ENCODE measurements around the gene SAP25.
A peak's percentile ranks its signal among the peaks of the same experiment; 100 is the strongest.

SAP25 gene

GRCh38 chr7:100574362-100575205, 884 bp upstream of the SAP25 start:
- Histone ChIP-seq H3K27me3 (ENCODE audit: control insufficient read depth, low read length) (peaks cover 9% of the 10 kb centered on the region), H3K79me2 (ENCODE audit: control insufficient read depth, low read length) (no peaks in the 10 kb centered on the region), H3K9me3 (ENCODE audit: control insufficient read depth, insufficient read depth, low read length) (no peaks in the 10 kb centered on the region), H3K27ac (ENCODE audit: low read depth, low read length) (no peak overlapping the region), H3K4me2 (ENCODE audit: low read length) (no peak overlapping the region), H3K4me1 (ENCODE audit: control insufficient read depth, low read length) (peaks cover 15% of the 10 kb centered on the region), H4K20me1 (ENCODE audit: control insufficient read depth, insufficient read depth, low read depth, low read length) (peaks cover 4% of the 10 kb centered on the region; the same call in 1 of the 2 replicates), H3K4me3 (ENCODE audit: low read length) (no peak overlapping the region), H3F3A (ENCODE audit: control insufficient read depth, insufficient read depth) (no peaks in the 10 kb centered on the region), H3K9me2 (replicated peaks; ENCODE audit: control insufficient read depth, low read length) (no peaks in the 10 kb centered on the region), H3K36me3 (ENCODE audit: control insufficient read depth, low read length) (peaks cover 49% of the 10 kb centered on the region)
- TF ChIP-seq EZH2phosphoT487 (IDR thresholded peaks at IDR 0.05; ENCODE audit: borderline replicate concordance, low read length) = no peak

GRCh38 chr7:100572949-100573675, 588 bp downstream of the SAP25 start:
- peaks cover 25% of the 10 kb centered on the region for H3K4me1 ChIP-seq (ENCODE audit: control insufficient read depth, low read length)
- H3K27me3 ChIP-seq (ENCODE audit: control insufficient read depth, low read length) = peaks cover 11% of the 10 kb centered on the region
- no peak for TF ChIP-seq EZH2phosphoT487 (IDR thresholded peaks at IDR 0.05; ENCODE audit: borderline replicate concordance, low read length)
- peak; percentile 5 for TF ChIP-seq CTCF (IDR thresholded peaks at IDR 0.05; ENCODE audit: low read depth, low read length, poor library complexity, severe bottlenecking)
- H3K4me3 ChIP-seq (ENCODE audit: low read length) = no peak overlapping the region
- H3K36me3 ChIP-seq (ENCODE audit: control insufficient read depth, low read length) = peaks cover 38% of the 10 kb centered on the region
- H3K79me2 ChIP-seq (ENCODE audit: control insufficient read depth, low read length) = no peaks in the 10 kb centered on the region
- no peaks in the 10 kb centered on the region for H3K9me3 ChIP-seq (ENCODE audit: control insufficient read depth, insufficient read depth, low read length)
- H3F3A ChIP-seq (ENCODE audit: control insufficient read depth, insufficient read depth) = no peaks in the 10 kb centered on the region
- no peaks in the 10 kb centered on the region for H3K9me2 ChIP-seq (replicated peaks; ENCODE audit: control insufficient read depth, low read length)
- H3K27ac ChIP-seq (ENCODE audit: low read depth, low read length) = no peak overlapping the region
- H4K20me1 ChIP-seq (ENCODE audit: control insufficient read depth, insufficient read depth, low read depth, low read length) = peaks cover 5% of the 10 kb centered on the region; the same call in 1 of the 2 replicates
- H3K4me2 ChIP-seq (ENCODE audit: low read length) = no peak overlapping the region

GRCh38 chr7:100572281-100572948, 1.3 kb downstream of the SAP25 start:
- Histone ChIP-seq H3K4me2 (ENCODE audit: low read length) (no peak overlapping the region), H3K27ac (ENCODE audit: low read depth, low read length) (no peak overlapping the region), H4K20me1 (ENCODE audit: control insufficient read depth, insufficient read depth, low read depth, low read length) (peaks cover 5% of the 10 kb centered on the region; the same call in 1 of the 2 replicates), H3K9me2 (replicated peaks; ENCODE audit: control insufficient read depth, low read length) (no peaks in the 10 kb centered on the region), H3K4me1 (ENCODE audit: control insufficient read depth, low read length) (peaks cover 32% of the 10 kb centered on the region), H3K4me3 (ENCODE audit: low read length) (no peak overlapping the region), H3K79me2 (ENCODE audit: control insufficient read depth, low read length) (no peaks in the 10 kb centered on the region), H3K27me3 (ENCODE audit: control insufficient read depth, low read length) (peaks cover 11% of the 10 kb centered on the region), H3K36me3 (ENCODE audit: control insufficient read depth, low read length) (peaks cover 31% of the 10 kb centered on the region), H3K9me3 (ENCODE audit: control insufficient read depth, insufficient read depth, low read length) (no peaks in the 10 kb centered on the region), H3F3A (ENCODE audit: control insufficient read depth, insufficient read depth) (no peaks in the 10 kb centered on the region)
- peak; percentile 11 for TF ChIP-seq CTCF (IDR thresholded peaks at IDR 0.05; ENCODE audit: low read depth, low read length, poor library complexity, severe bottlenecking)
- TF ChIP-seq EZH2phosphoT487 (IDR thresholded peaks at IDR 0.05; ENCODE audit: borderline replicate concordance, low read length) = no peak

All from DOHH2 (cell line).